GM11168 (cell line): ENCODE measurements around the gene POU4F1.

ENCODE experiments used
- in situ Hi-C: fragments of 300-500 bp; cut with MboI; formaldehyde crosslinking; loops from one replicate; pipeline ENCODE4 v1.12.0; 2022; ENCODE audit warnings: low sequenced_read_pairs; ENCODE audit not compliant: unreplicated experiment

Gene POU4F1

DNA sequence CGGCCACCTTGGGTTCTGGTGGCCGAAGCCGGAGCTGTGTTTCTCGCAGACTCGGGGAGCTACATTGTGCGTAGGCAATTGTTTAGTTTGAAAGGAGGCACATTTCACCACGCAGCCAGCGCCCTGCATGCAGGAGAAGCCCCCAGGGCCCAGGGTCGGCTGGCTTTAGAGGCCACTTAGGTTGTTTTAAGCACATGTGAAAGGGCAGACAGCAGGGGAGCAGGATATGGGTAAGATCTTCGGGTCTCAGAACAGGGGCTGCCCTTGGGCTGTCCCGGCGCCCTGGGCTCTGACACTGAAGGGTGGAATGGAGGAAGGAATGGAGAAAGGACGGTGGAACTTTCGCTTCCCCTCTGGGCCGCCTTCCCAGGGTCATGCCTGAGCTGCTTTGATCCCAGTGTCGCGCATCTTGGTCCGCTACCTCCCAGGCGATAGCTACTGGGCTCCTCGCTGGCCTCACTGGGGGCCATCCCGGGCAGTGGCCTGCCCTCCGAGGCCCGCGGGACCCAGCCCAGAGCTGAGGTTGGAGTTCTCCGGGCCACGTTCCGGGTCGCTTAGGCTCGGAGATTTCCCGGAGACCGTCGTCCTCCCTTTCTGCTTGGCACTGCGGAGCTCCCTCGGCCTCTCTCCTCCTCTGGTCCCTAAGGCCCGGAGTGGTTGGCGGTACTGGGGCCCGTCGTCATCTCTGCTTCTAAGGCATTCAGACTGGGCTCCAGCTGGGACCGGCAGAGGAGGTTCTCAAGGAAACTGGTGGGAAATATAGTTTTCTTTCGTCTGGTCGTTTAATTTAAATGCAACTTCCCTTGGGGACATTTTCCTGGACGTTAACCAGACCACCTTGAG is 4.3 kb upstream of the POU4F1 start:
- in situ Hi-C loops: no loop called here

DNA sequence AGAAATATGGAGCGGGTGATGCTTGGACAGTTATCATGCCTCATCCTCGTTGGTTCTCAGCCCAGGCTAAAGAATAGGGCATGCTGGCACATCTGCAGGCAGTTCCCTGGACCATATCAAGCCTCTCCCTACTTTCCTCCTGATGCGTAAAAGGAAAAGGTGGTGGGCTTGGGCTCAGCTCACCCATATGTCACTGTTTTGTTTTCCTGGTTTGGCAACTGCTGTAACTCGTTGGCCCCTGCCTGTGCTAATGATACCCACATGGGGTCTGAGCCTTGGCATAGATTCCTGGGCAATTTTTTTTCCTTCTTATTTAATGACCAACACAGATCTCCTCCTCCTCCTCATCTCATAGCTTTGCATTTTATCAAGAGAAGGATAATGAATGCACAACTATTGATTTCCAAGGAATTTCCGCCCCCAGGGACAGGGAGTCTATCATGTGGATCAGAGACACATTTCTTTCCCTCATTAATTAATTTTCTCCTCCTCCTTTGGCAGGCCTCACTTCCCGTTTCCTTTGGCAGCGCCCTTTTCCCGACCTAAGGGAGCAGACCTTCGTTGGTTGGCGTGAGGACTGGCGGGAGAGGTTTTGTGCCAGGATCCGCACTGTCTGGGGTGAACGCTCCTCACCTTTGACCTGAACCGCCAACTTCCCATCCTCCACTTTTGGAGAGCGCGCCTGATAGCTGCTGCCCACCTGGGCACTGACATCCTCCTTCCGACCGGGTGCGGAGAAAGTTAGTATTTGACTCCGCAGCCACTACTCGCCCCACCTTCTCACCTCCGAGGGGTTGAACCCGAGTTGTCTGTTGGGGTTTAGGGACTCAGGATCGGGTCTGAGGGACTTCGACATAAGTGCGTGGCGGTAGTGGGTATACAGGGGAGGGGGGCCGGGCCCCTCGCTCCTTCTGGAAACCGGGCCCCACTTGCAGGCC is 3.4 kb upstream of the POU4F1 start:
- in situ Hi-C loops: no loop called here

DNA sequence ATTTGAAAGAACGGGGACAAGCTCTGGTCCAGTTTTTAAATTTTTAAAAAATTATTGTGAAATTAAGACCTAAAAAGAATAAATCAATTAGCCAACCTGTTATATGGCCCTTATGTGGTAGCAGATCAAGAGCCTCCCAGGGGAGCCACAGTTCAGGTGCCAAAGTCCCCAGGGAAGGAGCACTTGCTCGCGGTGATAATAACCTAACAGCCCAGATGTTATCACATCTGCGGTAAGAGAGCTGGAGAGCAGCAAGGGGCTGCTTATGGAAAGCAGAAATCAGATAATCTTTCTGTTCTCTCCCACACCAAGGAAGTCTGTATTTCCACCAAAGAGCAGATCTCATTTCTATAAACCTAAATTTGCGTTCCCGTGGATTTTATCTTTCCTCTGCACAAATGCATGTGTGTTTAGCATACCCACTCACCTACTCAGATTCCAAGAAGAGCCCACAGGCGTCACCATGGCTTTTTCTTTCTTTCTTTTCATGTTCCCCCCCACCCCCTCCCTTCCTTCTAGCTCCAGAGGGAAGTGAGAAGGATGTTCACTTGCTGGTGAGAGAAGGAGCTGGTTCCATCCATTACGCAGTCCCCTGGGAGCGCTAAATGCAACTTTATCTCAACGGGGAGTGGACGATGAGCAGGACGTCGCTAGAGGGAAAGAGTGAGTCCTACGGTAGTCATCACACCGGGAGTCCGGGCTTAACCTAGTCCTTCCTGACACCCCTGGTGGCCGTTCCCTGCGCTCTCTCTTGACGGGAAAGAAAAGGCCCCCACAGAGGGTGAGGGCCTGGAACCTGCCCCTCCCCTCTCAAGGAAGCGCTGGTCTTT is 1.6 kb upstream of the POU4F1 start:
- in situ Hi-C loops: no loop called here

DNA sequence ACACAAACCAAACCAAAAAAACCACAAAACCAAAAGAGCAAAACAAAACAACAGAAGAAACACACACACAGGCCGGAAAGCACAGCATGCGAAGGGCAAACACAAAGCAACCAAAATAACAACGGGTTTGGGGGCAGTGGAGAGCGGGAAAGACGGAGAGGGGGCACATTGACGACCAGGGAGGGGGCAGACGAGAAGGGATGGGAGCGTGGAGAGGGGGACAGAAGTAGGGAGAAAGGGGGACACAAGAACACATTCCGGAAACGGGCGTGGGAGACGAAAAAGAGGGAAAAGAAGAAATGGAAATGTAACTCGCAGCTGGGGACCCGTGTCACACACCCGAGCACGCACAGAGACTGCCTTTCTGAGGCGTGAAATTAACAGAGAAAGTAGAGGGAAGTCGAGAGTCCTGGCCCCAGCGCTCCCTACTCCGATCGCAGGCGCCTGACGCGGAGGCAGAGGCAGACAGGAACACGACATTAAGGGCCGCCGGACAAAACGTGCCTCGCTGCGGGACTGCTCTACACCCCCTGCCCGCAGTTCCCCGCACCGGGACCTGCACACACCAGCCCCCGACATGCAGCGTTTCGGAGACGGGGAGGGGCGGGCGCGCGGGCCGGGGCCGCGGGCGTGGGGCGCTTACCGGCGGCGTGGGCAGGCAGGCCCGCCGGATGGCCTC is 652 bp downstream of the POU4F1 start:
- in situ Hi-C loops: no loop called here

DNA sequence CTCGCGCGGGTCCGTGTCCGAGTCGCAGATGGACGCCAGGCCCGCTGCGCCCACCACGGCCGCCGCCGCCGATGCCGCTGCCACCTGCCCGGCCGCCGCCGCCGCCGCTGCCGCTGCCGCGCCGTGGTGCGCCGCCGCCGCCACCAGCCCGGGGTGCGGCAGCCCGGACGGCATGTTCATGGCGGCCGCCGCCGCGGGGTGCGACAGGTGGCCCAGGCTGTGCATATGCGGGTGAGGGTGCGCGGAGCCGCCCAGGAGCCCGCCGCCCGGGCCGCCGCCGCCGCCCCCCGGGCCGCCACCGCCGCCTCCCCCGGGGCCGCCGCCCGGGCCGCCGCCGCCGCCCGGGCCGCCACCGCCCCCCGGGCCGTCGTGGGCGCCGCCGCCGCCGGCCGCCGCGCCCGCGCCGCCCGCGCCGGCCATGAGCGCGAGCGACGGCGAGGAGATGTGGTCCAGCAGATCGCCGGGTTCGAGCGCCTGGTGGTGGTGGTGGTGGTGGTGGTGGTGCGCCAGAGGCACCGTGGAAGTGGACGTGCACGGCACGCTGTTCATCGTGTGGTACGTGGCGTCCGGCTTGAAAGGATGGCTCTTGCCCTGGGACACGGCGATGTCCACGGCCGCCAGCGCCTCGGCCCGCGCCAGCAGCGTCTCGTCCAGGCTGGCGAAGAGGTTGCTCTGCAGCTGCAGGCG is 1.3 kb downstream of the POU4F1 start:
- in situ Hi-C loops: no loop called here

DNA sequence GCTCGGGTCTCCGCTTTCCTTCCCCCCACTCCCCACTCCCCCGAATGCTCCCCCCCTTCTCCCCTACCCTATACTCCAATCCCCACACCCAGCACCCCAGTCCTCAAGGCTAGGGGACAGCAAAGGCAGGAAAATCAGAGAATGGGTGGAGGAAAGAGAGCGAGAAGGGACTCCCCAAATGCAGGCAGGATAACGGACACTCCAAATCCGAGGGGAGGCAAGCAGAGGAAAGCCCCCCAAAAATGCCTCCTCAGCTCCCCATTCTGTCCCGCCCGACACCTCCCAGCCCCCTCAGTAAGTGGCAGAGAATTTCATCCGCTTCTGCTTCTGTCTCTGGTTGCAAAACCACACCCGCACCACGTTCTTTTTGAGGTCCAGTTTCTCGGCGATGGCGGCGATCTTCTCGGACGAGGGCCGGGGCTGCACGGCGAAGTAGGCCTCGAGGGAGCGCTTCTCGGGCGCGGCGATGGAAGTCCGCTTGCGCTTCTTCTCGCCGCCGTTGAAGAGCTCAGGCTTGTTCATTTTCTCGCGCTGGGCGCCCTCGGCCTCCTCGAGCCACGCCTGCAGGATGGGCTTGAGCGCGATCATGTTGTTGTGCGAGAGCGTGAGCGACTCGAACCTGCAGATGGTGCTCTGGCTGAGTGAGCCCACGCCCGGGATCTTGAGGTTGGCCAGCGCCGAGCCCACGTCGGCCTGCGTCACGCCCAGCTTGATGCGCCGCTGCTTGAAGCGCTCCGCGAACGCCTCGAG is 2.1 kb downstream of the POU4F1 start:
- in situ Hi-C loops: no loop called here

DNA sequence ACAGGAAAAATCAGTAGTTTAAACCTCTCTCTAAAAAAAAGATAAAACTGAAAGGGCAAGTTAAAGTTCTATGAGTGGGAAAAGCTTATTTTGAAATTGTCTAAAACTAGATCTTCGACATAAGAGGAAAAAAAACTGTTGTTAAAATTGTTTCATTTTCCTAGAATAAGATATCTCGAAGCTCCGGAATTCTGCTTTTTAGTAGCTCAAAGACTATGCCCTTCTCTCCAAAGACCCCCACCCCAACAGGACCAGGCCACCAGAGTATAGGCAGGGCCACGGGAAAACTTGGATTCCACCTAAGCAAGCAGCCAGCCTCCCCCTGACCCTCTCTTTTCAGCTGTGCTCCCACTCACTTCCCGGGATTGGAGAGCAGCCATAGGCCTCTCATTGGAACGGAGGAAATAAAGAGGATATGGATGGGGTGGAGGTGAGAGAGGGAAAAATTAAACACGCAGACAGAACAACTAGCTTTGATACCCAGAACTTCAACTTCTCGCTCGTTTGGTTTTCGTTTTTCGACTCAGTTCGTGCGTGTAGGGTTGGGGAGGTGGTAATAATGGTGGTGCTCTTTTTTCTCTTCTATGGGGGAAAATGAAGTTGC is 3.0 kb downstream of the POU4F1 start:
- in situ Hi-C loops: no loop called here

DNA sequence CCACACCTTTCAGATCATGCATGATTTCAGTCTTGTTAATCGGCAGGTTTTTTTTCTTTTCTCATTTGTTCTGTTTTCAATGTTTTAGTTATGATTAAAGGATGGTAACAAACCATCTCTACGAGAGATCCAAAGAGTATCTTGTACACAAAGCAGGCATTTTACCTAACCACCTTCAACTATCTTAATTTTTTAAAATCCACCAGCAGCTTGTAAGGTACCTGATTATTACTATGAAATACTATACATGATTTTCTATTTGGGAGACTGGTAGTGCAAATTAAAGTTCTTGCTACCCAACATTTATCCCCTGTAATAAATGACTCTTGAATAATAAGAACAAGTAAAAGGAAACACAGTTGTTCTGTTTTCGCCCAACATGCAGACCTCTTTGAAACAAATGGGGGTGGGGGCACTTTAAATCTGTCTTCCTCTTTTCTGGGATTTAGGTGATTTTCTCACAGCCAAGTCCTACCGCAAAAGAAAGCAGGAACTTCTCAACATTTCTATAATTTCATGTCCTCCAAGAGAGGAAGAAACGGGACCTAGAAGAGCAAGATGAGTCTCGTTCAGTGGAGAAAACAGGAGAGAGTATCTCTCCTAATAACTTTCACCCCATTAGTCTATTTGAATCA is 3.6 kb downstream of the POU4F1 start:
- in situ Hi-C loops: loop anchor here (25.0 kb wide), 2 partner anchors 287 to 362 kb away; no protein-coding TSS in a partner anchor

DNA sequence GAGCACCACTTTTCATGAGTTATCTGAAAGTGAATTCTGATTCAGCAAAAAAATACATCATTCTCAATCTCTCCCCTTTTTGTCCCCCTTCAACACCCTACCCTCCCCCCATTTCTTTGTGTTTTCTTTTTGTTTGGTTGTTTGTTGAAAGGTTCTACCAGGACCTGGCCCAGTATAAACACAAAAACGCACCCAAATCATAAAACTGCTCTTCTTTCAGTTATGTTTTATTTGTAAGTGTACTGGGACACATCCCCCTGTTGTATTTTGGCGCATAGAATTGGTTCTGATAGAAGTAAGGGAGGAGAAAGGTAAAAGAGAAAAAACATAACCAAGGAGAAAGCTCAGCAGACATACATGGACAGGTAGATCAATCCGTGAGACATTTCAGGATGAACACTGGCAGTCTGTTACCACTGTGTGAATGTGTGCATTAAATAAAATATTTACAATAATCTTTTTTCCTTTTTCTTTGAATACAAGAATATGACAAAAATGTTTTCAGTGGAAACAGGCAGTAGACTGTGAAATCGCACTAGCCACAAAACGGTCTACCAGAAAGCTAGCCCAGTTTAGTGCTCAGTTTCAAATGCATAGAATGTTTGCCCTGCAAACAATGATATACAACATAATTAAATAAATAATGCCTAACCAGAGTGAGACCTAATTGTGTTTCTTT is 4.2 kb downstream of the POU4F1 start:
- in situ Hi-C loops: loop anchor here (25.0 kb wide), 2 partner anchors 287 to 362 kb away; no protein-coding TSS in a partner anchor

DNA sequence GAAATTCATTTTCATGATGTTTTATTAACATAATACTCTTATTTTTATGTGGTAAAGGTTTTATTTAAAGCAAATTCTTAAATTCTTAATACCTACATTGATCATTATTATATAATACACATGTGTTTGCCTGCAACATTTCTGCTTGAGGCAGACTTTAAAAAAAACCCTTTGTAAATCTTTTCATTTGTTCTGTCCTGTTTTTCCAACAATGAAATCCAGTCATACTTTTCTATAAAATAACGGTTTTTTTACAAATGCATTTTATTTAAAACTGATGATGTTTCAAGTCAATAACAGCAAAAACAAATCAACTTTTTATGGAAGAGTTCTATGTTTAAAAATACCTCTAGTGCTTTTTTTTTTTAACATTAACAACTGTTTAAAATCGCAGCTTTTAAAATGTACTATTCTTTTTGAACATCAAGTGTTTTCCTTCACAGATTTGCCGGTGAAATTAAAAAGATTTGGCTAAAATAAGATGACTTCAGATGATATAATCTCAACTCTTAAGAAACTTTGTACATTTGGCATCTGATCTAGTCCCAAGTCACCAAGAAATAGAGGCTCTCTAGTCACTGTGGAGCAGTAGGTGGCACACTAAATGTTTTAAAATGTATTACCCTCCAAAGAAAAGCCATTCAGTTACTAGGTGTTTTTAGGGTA is 5.1 kb downstream of the POU4F1 start:
- in situ Hi-C loops: loop anchor here (25.0 kb wide), 2 partner anchors 286 to 361 kb away; no protein-coding TSS in a partner anchor

DNA sequence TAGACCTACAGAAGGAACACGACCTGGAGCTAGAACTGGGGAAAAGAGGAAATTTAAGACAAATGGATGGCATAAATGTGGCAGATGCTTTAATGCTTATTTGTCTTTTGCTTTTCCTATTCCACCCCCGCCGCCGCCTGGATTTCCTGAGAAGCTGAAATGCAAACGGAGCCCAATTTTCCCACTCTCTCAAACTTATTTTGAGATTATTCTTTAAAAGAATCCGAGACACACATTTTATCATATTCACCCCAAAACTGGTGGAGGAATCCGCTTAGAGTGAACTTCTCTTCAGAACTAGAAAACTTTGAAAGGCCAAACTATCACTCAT is 5.8 kb downstream of the POU4F1 start:
- in situ Hi-C loops: loop anchor here (25.0 kb wide), 2 partner anchors 285 to 360 kb away; no protein-coding TSS in a partner anchor

DNA sequence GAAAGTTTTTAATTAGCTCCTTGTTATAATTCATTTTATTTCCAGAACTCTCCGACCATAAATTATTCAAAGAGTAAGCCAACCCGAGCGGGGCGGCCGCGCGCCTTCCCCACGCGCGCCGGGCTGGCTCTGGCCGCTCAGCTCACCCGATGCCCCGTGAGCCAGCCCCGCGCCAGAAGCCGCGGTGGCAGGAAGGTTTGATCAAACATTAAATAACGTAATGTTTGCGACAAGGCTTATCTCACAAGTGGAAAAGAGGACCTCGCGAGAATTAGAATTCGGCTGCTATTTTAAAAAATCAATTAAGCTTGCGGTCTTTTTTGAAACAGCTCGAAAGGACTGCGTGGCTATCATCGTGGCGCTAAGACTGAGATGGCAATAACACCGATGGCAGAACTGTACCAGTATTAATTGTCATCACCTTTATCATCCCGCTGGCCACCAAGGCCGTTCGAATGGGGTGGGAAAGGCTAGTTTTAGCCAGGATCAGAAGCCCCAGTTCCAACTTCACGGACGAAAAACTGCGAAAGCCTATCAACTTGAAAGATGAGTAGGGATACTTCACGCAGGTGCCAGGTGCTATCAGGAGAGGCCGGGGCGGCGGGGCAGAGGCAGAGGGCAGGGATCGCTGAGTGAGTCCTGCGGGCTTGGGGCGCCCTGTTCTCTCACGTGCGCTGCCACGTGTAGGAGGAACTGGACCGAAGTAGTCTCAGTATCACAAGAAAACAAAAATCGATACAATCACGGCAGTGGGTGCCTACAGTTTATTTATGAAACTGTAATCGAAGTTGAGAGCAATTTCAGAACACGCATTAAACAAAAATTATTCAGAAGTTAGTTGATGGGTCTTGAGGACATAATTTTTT is 6.4 kb downstream of the POU4F1 start:
- in situ Hi-C loops: loop anchor here (25.0 kb wide), 2 partner anchors 285 to 360 kb away; no protein-coding TSS in a partner anchor

DNA sequence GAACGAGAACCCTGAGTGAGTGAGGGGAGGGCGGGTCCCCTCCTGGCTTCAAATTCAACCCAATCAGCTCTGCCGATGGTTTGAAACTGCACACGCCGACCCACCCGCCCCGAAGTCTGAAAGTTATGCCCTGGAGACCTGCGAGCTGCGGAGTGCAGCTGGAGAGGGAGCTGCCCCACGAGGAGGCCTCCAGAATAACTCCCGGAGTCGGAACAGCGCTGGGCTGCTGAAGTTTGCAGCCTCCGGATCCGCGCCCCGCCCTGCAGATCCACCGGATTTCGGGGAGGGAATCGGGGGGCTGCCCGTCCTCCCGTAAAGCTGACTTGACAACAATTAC is 7.0 kb downstream of the POU4F1 start:
- in situ Hi-C loops: loop anchor here (25.0 kb wide), 2 partner anchors 284 to 359 kb away; no protein-coding TSS in a partner anchor

DNA sequence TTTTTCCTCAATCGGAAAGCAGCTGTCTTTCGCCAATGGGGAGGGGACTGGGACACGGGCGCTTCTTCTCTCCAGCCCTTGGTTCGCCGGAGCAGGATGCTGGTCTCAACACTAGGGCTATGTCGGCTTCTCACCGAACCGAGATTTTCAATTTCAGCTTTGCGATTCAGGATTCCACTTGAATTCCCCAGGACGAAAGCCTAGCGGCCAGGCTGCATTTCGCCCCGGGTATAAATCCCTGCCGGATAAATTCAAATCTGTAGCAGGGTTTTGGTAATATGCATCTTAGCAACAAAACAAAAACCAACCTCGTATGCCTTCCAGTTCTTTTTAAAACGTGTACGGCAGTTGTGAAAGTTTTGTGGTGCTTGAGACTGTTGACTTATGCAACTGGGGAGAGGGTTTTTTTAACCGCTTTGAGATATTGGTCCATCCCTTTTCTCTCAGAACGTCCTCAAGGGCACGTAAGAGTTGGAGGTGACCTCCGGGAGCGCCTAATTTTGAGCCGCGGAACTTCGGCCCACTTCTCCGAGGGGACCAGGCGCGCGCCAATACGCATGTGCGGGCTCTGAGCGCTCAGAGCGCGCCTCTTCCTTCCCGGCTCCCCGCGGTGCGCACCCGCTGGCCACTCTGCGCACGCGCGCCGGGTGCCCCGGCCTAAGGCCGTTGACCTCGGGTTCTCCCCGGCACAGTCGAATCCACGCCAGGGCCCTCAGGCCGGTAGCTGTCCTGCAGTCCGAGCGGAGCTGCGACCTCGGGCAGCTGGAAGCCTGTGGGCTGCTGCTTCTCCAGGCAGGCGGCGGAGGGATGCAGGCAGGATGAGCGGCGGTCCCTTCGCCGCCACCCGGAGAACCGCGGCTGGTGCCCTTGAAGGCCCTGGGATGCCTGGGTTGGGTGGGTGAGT is 7.6 kb downstream of the POU4F1 start:
- in situ Hi-C loops: loop anchor here (25.0 kb wide), 2 partner anchors 283 to 358 kb away; no protein-coding TSS in a partner anchor
